22Rv1 (cell line): ENCODE data around the gene AKR1E2.

Experiments used
- H3K27ac ChIP-seq: fragments of 450-650 bp; 2 replicates; pipeline ENCODE4 v1.5.1; 2017
- ZFX ChIP-seq: fragments of 450-650 bp; IDR thresholded peaks from 2 replicates; pipeline ENCODE4 v1.6.1; 2017; ENCODE audit warnings: antibody characterized with exemption, borderline replicate concordance
- TF ChIP-seq, protein P1 (sequence below): fragments of 450-650 bp; IDR thresholded peaks from 2 replicates; pipeline ENCODE4 v1.5.1; 2017; ENCODE audit warnings: mild to moderate bottlenecking

The AKR1E2 gene

DNA sequence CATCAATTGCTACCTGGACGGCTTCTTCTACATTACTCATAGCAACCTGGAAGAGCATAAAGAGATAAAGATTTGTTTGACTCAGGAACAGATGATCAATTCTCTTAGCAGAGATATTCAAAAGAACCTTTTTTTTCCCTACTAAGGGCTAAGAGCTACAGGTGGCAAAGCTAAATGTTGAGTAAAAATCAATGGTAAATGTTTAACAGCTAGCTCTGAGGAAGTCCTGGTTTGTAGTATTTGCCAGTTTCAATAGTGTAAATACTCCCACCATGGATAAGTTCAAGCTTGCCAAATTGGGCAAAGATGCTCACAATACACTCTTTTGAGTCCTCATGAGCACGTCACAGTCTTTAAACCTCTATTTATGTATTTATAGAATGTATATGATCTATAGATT, 64.0 kb downstream of the AKR1E2 start:
- TF ChIP-seq, protein P1, sequence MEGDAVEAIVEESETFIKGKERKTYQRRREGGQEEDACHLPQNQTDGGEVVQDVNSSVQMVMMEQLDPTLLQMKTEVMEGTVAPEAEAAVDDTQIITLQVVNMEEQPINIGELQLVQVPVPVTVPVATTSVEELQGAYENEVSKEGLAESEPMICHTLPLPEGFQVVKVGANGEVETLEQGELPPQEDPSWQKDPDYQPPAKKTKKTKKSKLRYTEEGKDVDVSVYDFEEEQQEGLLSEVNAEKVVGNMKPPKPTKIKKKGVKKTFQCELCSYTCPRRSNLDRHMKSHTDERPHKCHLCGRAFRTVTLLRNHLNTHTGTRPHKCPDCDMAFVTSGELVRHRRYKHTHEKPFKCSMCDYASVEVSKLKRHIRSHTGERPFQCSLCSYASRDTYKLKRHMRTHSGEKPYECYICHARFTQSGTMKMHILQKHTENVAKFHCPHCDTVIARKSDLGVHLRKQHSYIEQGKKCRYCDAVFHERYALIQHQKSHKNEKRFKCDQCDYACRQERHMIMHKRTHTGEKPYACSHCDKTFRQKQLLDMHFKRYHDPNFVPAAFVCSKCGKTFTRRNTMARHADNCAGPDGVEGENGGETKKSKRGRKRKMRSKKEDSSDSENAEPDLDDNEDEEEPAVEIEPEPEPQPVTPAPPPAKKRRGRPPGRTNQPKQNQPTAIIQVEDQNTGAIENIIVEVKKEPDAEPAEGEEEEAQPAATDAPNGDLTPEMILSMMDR: no peak
- TF ChIP-seq ZFX: no peak

DNA sequence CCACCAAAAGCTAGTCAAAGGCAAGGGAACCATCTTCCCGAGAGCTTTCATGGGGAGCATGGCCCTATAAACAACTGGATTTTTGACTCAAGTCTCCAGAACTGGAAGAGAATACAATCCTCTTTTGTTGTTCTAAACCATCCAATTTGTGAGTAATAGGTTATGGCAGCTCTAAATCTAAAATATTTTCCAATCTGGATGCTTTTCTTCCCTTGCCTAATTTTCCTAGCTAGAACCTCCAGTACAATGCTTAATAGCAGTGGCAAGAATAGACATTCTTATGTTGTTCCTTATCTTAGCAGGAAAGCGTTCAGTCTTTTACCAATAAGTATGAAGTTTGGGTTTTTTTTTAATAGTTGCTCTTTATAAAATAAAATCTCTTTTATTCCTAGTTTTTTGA, 66.7 kb downstream of the AKR1E2 start:
- no peak overlapping the region for H3K27ac ChIP-seq
- no peak for TF ChIP-seq ZFX

More for the DNA sequence above, 64.0 kb downstream of the AKR1E2 start:
- H3K27ac ChIP-seq: no peak overlapping the region

DNA sequence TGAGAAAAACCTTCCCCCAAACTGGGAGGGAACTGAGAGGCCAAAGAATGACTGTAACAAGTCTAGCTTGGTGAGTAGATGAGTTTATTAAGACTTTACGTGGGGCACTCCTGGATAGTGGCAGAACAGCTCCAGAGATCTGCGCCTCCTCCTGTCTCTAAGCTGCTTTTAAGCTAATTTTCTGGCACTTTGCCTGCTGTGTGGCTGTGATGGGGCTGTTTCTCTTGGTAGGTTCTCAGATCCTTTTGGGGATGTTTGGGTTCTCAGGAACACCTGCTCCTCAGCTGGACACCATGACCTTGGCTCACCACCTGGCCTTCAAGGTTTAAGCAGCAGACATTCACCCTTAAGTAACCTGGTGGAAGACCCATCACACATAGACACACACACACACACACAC, 68.3 kb downstream of the AKR1E2 start:
- no peak overlapping the region for H3K27ac ChIP-seq

More for the DNA sequence above, 68.3 kb downstream of the AKR1E2 start:
- TF ChIP-seq ZFX: no peak
- TF ChIP-seq, protein P1: no peak
